H1 (cell line): ENCODE results near the gene RIIAD1. TPM values are rescaled to one million over a fixed set of nuclear protein-coding genes. Genes with fewer than 3 reads are reported as not detected.

Experiments used
- BRCA1 ChIP-seq: IDR thresholded peaks from 2 replicates; pipeline ENCODE4 v1.6.1; 2012; ENCODE audit warnings: low read depth, low read length, improper control_type of control experiment
- KDM4A ChIP-seq: IDR thresholded peaks from one replicate; pipeline ENCODE4 v1.7.1; 2012; ENCODE audit warnings: low read depth, mild to moderate bottlenecking, moderate library complexity, low read length, inconsistent platforms; ENCODE audit not compliant: severe bottlenecking
- polyA plus RNA-seq, 7 experiments: library from polyadenylated mRNA; depleted of rRNA in 3 of 7; stranded (reverse) in 5 of 7; unstranded in 2 of 7; fragments of >200 nt in 5 of 7; fragments of 200-250 nt in 2 of 7; gene quantifications; 1 replicate in 5 of 7; 2 replicates in 1 of 7; 4 replicates in 1 of 7; pipeline versions ENCODE4 v1.2.1 to v1.2.3, GENCODE V29; 2011 to 2013; ENCODE audit warnings: missing spikeins in 2 of 7, mixed read lengths in 2 of 7
- total RNA-seq: library from RNA; stranded (reverse); fragmentation: NEBNext Ultra II Directional; extraction: Animal tissue kit (Norgen Biotek cat#: 25700); gene quantifications from 2 replicates; pipeline ENCODE4 v1.2.1, GENCODE V29; 2021

RIIAD1 gene
- total and polyA plus RNA-seq, 2 of the 8 experiments (the other 6 are each of a cell fraction or from before 2014, with no cell fraction given), result not detected

DNA sequence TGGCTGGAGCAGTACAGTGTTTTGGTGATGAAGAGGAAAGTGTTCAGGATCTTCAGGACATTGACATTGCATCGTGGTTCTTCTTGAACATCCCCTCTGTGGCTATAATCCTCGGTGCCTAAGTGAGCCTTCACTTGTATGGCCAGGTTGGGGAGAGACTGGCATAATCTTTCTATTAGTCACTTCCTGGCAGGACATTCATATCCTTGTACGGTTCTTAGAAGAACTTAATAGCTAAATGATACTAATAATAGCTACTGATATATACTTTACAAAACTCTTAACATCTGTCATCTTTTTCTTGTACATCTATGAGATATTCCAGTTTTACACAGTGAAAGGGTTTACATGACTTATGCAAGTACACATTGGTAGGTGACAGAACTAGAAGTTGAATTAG lies 40.5 kb upstream of the RIIAD1 start (continued):
- TF ChIP-seq KDM4A (no peak), BRCA1 (no peak)
